Measurements from ENCODE around the gene NAE1.

GRCh38 chr16:66871840-66872239 is 41.1 kb upstream of the NAE1 start:
- no peak for TF ChIP-seq EZH2 (IDR thresholded peaks at IDR 0.05)
- no peak for TF ChIP-seq CTCF (IDR thresholded peaks at IDR 0.05)
- TF ChIP-seq EZH2phosphoT487 (IDR thresholded peaks at IDR 0.05) = no peak

Data from neural progenitor cell (in vitro differentiated cells).